KMS-11 (cell line): ENCODE data around the gene CACNA2D1.

ENCODE experiments used
- H2AFZ ChIP-seq: fragments of 200-600 bp; sonication (generic); 2 replicates; pipeline ENCODE4 v1.6.1; 2016; ENCODE audit warnings: antibody characterized with exemption, mixed run types, low read depth
- H3K27ac ChIP-seq: fragments of 200-600 bp; sonication (generic); 2 replicates; pipeline ENCODE4 v1.6.1; 2016; ENCODE audit warnings: mild to moderate bottlenecking, mixed run types
- H3K27me3 ChIP-seq: fragments of 200-600 bp; sonication (generic); 2 replicates; pipeline ENCODE4 v1.6.1; 2017; ENCODE audit warnings: mild to moderate bottlenecking, low read depth, mixed run types, moderate library complexity; ENCODE audit not compliant: insufficient read depth
- H3K36me3 ChIP-seq: fragments of 200-600 bp; sonication (generic); 2 replicates; pipeline ENCODE4 v1.6.1; 2017; ENCODE audit warnings: mild to moderate bottlenecking, mixed run types; ENCODE audit not compliant: insufficient read depth
- H3K4me1 ChIP-seq: fragments of 200-600 bp; sonication (generic); 2 replicates; pipeline ENCODE4 v1.6.1; 2016; ENCODE audit warnings: mild to moderate bottlenecking, low read depth, mixed run types; ENCODE audit not compliant: poor library complexity, severe bottlenecking
- H3K4me2 ChIP-seq: fragments of 200-600 bp; sonication (generic); 2 replicates; pipeline ENCODE4 v1.7.0; 2016; ENCODE audit warnings: mild to moderate bottlenecking, mixed run types
- H3K4me3 ChIP-seq: fragments of 200-600 bp; sonication (generic); IDR thresholded peaks from 2 replicates; pipeline ENCODE4 v1.6.1; 2017; ENCODE audit warnings: low read depth, low read length, mixed read lengths; ENCODE audit not compliant: insufficient read depth
- H3K79me2 ChIP-seq: fragments of 200-600 bp; sonication (generic); 2 replicates; pipeline ENCODE4 v1.6.1; 2016; ENCODE audit warnings: low read depth, mixed run types; ENCODE audit not compliant: insufficient read depth
- H3K9ac ChIP-seq: fragments of 200-600 bp; sonication (generic); 2 replicates; pipeline ENCODE4 v1.6.1; 2016; ENCODE audit warnings: mild to moderate bottlenecking, mixed run types
- H4K20me1 ChIP-seq: fragments of 200-600 bp; sonication (generic); 2 replicates; pipeline ENCODE4 v1.6.1; 2016; ENCODE audit warnings: mild to moderate bottlenecking, mixed run types; ENCODE audit not compliant: insufficient read depth
- TF ChIP-seq, protein P1 (sequence below): fragments of 200-600 bp; sonication (generic); conservative IDR thresholded peaks from 2 replicates; pipeline ENCODE4 v1.6.1; 2017; ENCODE audit warnings: low read depth, mild to moderate bottlenecking, antibody characterized with exemption, low read length, moderate library complexity, mixed read lengths

The CACNA2D1 gene

DNA sequence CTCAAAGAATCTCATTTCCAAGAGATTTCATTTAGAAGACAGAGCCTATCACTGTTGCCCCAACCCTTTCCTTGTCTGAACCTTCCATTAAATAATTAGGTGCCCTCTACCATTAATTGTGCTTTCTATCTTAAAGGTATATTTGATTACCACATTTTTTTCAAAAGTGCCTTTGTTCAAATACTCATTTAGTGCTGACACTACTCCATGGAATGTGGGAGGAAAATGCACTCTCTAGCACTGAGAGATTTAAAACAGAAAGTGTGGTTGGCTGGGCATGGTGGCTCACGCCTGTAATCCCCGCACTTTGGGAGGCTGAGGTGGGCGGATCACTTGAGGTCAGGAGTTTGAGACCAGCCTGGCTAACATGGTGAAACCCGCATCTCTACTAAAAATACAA is 119.8 kb downstream of the CACNA2D1 start:
- Histone ChIP-seq H3K4me1 (no peaks in the 10 kb centered on the region), H3K4me3 (no peak overlapping the region), H3K27me3 (no peaks in the 10 kb centered on the region), H3K36me3 (no peaks in the 10 kb centered on the region), H3K27ac (no peak overlapping the region), H4K20me1 (no peaks in the 10 kb centered on the region), H3K79me2 (no peaks in the 10 kb centered on the region), H2AFZ (no peak overlapping the region), H3K4me2 (no peak overlapping the region), H3K9ac (no peak overlapping the region)
- TF ChIP-seq, protein P1, sequence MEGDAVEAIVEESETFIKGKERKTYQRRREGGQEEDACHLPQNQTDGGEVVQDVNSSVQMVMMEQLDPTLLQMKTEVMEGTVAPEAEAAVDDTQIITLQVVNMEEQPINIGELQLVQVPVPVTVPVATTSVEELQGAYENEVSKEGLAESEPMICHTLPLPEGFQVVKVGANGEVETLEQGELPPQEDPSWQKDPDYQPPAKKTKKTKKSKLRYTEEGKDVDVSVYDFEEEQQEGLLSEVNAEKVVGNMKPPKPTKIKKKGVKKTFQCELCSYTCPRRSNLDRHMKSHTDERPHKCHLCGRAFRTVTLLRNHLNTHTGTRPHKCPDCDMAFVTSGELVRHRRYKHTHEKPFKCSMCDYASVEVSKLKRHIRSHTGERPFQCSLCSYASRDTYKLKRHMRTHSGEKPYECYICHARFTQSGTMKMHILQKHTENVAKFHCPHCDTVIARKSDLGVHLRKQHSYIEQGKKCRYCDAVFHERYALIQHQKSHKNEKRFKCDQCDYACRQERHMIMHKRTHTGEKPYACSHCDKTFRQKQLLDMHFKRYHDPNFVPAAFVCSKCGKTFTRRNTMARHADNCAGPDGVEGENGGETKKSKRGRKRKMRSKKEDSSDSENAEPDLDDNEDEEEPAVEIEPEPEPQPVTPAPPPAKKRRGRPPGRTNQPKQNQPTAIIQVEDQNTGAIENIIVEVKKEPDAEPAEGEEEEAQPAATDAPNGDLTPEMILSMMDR = no peak

DNA sequence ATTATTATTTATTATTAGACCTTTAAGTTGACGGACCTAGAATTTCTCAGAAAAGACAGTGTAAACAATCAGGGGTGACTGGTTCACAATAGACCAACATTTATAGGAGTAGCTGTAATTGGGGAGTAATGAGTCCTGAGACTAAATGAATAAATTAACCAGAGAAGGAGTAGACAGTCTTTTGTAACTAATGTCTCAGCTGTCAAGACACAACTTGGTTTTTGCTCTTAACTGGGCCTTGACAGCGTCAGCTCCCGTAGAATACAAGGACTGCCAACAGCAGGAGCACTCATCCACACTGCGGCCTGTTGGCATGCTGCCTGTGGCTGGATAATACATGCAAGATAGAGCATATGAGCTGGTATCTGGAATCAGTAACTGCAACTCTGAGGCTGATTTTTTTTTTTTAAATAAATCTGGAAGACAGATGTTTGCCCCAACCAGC is 123.9 kb downstream of the CACNA2D1 start:
- Histone ChIP-seq H3K4me3 (no peak overlapping the region), H3K79me2 (no peaks in the 10 kb centered on the region), H3K4me1 (no peaks in the 10 kb centered on the region), H4K20me1 (no peaks in the 10 kb centered on the region), H3K9ac (no peak overlapping the region), H3K4me2 (no peak overlapping the region), H3K36me3 (no peaks in the 10 kb centered on the region), H3K27me3 (no peaks in the 10 kb centered on the region), H3K27ac (no peak overlapping the region), H2AFZ (no peak overlapping the region)
- TF ChIP-seq, protein P1 = no peak

DNA sequence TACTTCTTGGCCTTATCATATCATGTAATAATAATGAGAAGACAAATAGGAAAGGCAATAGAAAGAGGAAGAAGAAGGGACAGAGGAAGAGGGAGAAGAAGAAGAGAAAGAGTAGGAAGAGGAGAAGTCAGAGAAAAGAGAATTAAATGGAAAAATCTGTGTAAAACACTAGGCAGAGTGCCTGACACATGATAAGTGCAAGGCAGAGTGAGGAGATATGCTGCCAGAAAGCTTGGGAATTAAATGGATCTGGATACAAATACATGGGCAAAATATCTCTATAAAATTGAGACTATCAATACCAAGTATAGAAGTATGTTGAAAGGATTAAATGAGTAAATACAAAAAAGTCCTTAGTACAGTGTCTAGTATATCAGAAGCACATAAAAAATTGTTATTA is 124.8 kb downstream of the CACNA2D1 start:
- no peaks in the 10 kb centered on the region for H3K4me1 ChIP-seq
- H3K4me2 ChIP-seq = no peak overlapping the region
- H2AFZ ChIP-seq = no peak overlapping the region
- H3K9ac ChIP-seq = no peak overlapping the region
- no peak overlapping the region for H3K4me3 ChIP-seq
- TF ChIP-seq, protein P1 = no peak
- H4K20me1 ChIP-seq = no peaks in the 10 kb centered on the region
- no peak overlapping the region for H3K27ac ChIP-seq
- H3K36me3 ChIP-seq = no peaks in the 10 kb centered on the region
- no peaks in the 10 kb centered on the region for H3K79me2 ChIP-seq
- no peaks in the 10 kb centered on the region for H3K27me3 ChIP-seq

DNA sequence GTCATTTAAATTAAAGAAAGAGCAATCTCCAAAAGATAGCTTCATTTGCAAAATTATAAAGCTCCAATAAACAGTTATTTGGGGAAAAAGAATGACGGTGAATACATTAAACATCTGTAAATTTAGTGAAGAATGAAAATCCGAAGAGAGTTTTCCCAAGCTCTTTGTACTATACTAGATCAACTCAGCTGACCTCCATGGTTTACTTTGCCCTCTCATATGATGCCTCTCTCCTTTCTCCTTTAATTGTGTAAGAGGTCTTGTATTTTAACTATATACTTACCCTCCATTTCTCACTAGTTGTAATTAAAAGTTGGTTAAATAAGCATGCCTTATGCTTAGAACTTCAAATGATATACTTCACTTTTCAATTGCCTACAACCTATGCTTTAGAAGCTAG is 125.8 kb downstream of the CACNA2D1 start:
- no peaks in the 10 kb centered on the region for H3K4me1 ChIP-seq
- no peak overlapping the region for H3K4me2 ChIP-seq
- TF ChIP-seq, protein P1 = no peak
- no peak overlapping the region for H3K9ac ChIP-seq
- no peak overlapping the region for H2AFZ ChIP-seq
- no peaks in the 10 kb centered on the region for H3K27me3 ChIP-seq
- H4K20me1 ChIP-seq = no peaks in the 10 kb centered on the region
- H3K4me3 ChIP-seq = no peak overlapping the region
- H3K36me3 ChIP-seq = no peaks in the 10 kb centered on the region
- H3K79me2 ChIP-seq = no peaks in the 10 kb centered on the region
- no peak overlapping the region for H3K27ac ChIP-seq

DNA sequence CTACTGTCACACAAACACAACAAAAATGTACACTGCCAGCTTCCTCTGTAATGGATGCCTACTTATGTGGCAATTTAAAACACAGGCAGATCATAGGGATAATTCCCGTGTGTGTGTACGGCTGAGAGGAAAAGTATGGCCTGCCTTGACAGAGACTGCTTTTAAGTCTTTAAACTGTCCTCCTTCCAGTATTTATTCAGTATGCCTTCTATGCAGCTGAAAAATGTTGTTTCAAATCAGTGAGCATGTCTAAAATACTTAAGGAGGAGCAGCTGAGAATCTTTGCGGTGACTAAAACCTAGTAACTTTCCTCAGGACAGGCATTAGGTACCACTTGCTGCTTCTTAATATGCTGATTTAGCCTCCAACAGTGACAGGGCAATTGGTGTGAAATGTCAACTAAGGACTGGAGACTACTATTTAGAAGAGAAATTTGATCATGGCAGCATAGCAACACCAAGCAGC is 126.3 kb downstream of the CACNA2D1 start:
- no peak overlapping the region for H2AFZ ChIP-seq
- H3K4me1 ChIP-seq = no peaks in the 10 kb centered on the region
- no peak overlapping the region for H3K4me2 ChIP-seq
- no peaks in the 10 kb centered on the region for H3K36me3 ChIP-seq
- H4K20me1 ChIP-seq = no peaks in the 10 kb centered on the region
- H3K79me2 ChIP-seq = no peaks in the 10 kb centered on the region
- no peaks in the 10 kb centered on the region for H3K27me3 ChIP-seq
- H3K9ac ChIP-seq = no peak overlapping the region
- TF ChIP-seq, protein P1 = no peak
- no peak overlapping the region for H3K27ac ChIP-seq
- H3K4me3 ChIP-seq = no peak overlapping the region
